Endothelial cell (in vitro differentiated cells): ENCODE results near the gene TMEM198. TPM values are rescaled to one million over a fixed set of nuclear protein-coding genes. Genes with fewer than 3 reads are reported as not detected.

Experiments used
- DNase-seq: peaks from one replicate; pipeline ENCODE4 v3.0.0; 2021; ENCODE audit warnings: low spot score
- H3K27ac Mint-ChIP-seq: one replicate; pipeline ENCODE4 v1.8.0; 2021; ENCODE audit warnings: mixed read lengths, inconsistent platforms; ENCODE audit not compliant: unreplicated experiment
- H3K27me3 Mint-ChIP-seq: one replicate; pipeline ENCODE4 v1.8.0; 2021; ENCODE audit warnings: mild to moderate bottlenecking, moderate library complexity, mixed read lengths, inconsistent platforms; ENCODE audit not compliant: unreplicated experiment
- H3K36me3 Mint-ChIP-seq: one replicate; pipeline ENCODE4 v1.8.0; 2021; ENCODE audit warnings: mild to moderate bottlenecking, low read depth, mixed read lengths, inconsistent platforms; ENCODE audit not compliant: unreplicated experiment
- H3K4me1 Mint-ChIP-seq: one replicate; pipeline ENCODE4 v1.8.0; 2021; ENCODE audit warnings: mild to moderate bottlenecking, mixed read lengths, inconsistent platforms; ENCODE audit not compliant: unreplicated experiment
- H3K4me3 Mint-ChIP-seq: one replicate; pipeline ENCODE4 v1.8.0; 2021; ENCODE audit warnings: mild to moderate bottlenecking, mixed read lengths, inconsistent platforms; ENCODE audit not compliant: unreplicated experiment
- H3K9me3 Mint-ChIP-seq: one replicate; pipeline ENCODE4 v1.8.0; 2021; ENCODE audit warnings: mixed read lengths, inconsistent platforms; ENCODE audit not compliant: unreplicated experiment
- CTCF ChIP-seq: fragments of 200-600 bp; sonication (generic); IDR thresholded peaks from one replicate; pipeline ENCODE4 v1.5.0; 2021; ENCODE audit warnings: antibody characterized with exemption; ENCODE audit not compliant: unreplicated experiment
- total RNA-seq: library from RNA; stranded (reverse); fragmentation: NEBNext Ultra II Directional; extraction: Animal tissue kit (Norgen Biotek cat#: 25700); gene quantifications from one replicate; pipeline ENCODE4 v1.2.1, GENCODE V29; 2021; ENCODE audit not compliant: unreplicated experiment

TMEM198 gene
- total RNA-seq, 1 donor from 2014 or later: not detected

- Mint-ChIP-seq H3K27ac (no peak overlapping the region), H3K4me1 (peaks cover 11% of the 10 kb centered on the region), H3K9me3 (no peaks in the 10 kb centered on the region), H3K36me3 (peaks cover 21% of the 10 kb centered on the region), H3K27me3 (peaks cover 19% of the 10 kb centered on the region), H3K4me3 (no peak overlapping the region)
- no peak for TF ChIP-seq CTCF
- DNase-seq: no peak
Measured at GRCh38 chr2:219561179-219562048, 17.6 kb downstream of the TMEM198 start.

GRCh38 chr2:219562049-219563020, 18.5 kb downstream of the TMEM198 start:
- TF ChIP-seq CTCF: no peak
- no peak overlapping the region for H3K4me3 Mint-ChIP-seq
- peaks cover 11% of the 10 kb centered on the region for H3K4me1 Mint-ChIP-seq
- peaks cover 27% of the 10 kb centered on the region for H3K36me3 Mint-ChIP-seq
- no peak overlapping the region for H3K27ac Mint-ChIP-seq
- H3K27me3 Mint-ChIP-seq: peaks cover 17% of the 10 kb centered on the region
- no peaks in the 10 kb centered on the region for H3K9me3 Mint-ChIP-seq
- no peak for DNase-seq

GRCh38 chr2:219563271-219563928, 19.6 kb downstream of the TMEM198 start:
- H3K4me1 Mint-ChIP-seq: peaks cover 11% of the 10 kb centered on the region
- no peaks in the 10 kb centered on the region for H3K9me3 Mint-ChIP-seq
- peaks cover 17% of the 10 kb centered on the region for H3K27me3 Mint-ChIP-seq
- no peak for TF ChIP-seq CTCF
- H3K4me3 Mint-ChIP-seq: no peak overlapping the region
- peaks cover 27% of the 10 kb centered on the region for H3K36me3 Mint-ChIP-seq
- DNase-seq: no peak
- H3K27ac Mint-ChIP-seq: no peak overlapping the region

GRCh38 chr2:219565130-219566080, 21.6 kb downstream of the TMEM198 start:
- Mint-ChIP-seq H3K4me1 (peaks cover 17% of the 10 kb centered on the region), H3K36me3 (peaks cover 27% of the 10 kb centered on the region)

More at GRCh38 chr2:219565130-219566080, 21.6 kb downstream of the TMEM198 start:
- no peak for TF ChIP-seq CTCF
- Mint-ChIP-seq H3K27me3 (peaks cover 27% of the 10 kb centered on the region), H3K27ac (no peak overlapping the region), H3K9me3 (no peaks in the 10 kb centered on the region), H3K4me3 (no peak overlapping the region)
- no peak for DNase-seq
